IPS-18c (cell line): ENCODE results near the gene ZSCAN2.
"Not testable (repeated sequence)": the region's sequence is repeated elsewhere in the genome, so short reads cannot be mapped to it uniquely, and the experiment has no call there.

Experiments
- H3K4me3 ChIP-seq: 2 replicates; pipeline ENCODE4 v1.7.0; 2013; ENCODE audit warnings: low read depth, mild to moderate bottlenecking, low read length, moderate library complexity; ENCODE audit not compliant: insufficient read depth
- H3K9me3 ChIP-seq: one replicate; pipeline ENCODE4 v1.6.1; 2013; ENCODE audit warnings: mild to moderate bottlenecking, low read length, moderate library complexity; ENCODE audit not compliant: control insufficient read depth, insufficient read depth

Gene ZSCAN2

DNA sequence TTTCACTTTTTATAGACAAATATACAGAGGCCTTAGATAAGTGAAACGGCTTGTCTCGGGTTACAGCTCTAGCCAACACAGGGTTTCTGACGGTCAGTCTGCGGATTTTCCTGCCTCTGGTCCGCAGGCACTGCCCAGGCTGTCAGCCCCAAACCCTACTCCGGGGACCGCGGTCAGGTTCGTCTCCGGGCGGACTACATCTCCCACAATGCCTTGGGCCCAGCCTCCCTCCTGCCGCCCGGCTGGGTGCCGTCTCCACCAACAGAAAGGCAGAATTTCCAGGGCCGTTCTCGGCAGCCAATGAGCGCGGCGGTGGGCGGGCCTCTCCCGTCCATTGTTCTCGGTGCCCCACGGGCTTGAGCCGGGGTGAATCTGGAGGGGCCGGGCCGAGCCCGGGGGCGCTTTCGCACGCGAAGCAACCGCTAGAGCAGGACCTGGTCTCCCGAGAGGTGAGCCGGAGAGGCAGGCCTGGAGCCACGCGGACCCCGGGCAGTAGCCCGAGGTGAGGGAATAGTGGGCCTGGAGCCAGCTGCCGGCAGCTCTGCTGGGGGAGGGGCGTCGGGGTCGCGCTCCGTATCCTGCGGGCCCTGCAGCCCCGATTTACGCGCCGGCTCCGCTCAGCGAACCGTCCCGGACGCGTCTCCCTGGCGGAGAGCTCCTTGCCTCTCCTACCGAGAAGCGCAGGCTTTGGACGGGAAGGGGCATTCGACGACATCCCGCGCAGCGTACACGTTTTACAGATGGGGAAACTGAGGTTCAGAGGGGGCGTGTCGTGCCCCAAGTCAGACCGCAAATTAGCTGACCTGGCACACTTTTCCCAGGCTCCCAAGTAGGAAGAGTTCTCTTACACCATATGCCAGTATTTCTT is at the start of gene ZSCAN2:
TSS of gene ZSCAN2 (plus strand) at position 323 of the 868 bp plus-strand sequence. CDS start 2,919 bp downstream, outside the sequence.
- peak within 1 kb of the TSS; percentile 82 for H3K4me3 ChIP-seq
- H3K9me3 ChIP-seq, result peaks cover 2% of the 10 kb centered on the region

DNA sequence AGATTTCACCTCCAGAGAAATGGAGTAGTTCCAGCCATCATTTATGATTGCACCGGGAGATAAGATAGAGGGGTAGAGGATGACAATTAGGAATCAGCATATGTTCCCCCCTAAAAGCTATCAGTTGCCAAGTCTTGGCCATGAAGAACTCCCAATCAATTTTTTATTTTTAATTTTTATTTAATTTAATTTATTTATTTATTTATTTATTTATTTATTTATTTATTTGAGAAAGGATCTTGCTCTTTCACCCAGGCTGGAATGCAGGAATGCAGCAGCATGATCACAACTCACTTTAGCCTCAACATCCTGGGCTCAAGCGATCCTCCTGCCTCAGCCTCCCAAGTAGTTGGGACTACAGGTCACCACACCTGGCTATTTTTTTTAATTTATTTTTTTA is 49.2 kb upstream of the ZSCAN2 start:
- not testable (repeated sequence) for H3K9me3 ChIP-seq, H3K4me3 ChIP-seq

DNA sequence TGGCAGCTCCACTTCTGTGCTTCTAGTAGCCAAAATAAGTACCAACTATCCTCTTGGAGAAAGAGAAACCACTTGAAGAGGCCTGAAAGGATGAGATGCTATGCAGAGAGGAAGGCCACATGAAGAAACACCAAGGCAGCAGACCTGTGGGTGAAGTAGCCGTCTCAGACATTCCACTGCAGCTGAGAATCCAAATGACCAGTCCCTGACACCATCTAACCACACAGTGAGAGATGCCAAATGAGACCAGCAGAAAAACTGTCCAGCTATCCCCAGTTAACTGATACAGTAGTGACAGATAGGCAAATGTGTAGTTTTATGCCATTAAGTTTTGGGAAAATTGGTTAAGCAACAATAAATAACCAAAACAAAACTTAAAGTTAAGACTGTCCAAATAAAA is 47.9 kb upstream of the ZSCAN2 start:
- H3K9me3 ChIP-seq, result no peaks in the 10 kb centered on the region
- no peak overlapping the region for H3K4me3 ChIP-seq

- not testable (repeated sequence) for H3K4me3 ChIP-seq, H3K9me3 ChIP-seq
Observed at GRCh38 chr15:84556690-84557089, 44.1 kb upstream of the ZSCAN2 start.

DNA sequence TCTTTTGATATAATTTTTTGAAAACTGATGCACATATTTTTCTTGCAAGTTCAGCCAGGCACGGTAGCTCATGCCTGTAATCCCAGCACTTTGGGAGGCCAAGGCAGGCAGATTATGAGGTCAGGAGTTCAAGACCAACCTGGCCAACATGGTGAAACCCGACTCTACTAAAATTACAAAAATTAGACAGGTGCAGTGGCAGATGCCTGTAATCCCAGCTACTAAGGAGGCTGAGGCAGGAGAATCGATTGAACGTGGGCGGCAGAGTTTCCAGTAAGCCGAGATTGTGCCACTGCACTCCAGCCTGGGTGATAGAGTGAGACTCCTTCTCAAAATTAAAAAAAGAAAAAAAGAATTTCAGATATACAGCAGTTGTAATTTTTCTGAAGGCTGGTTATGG is 32.8 kb upstream of the ZSCAN2 start:
- not testable (repeated sequence) for H3K9me3 ChIP-seq, H3K4me3 ChIP-seq

DNA sequence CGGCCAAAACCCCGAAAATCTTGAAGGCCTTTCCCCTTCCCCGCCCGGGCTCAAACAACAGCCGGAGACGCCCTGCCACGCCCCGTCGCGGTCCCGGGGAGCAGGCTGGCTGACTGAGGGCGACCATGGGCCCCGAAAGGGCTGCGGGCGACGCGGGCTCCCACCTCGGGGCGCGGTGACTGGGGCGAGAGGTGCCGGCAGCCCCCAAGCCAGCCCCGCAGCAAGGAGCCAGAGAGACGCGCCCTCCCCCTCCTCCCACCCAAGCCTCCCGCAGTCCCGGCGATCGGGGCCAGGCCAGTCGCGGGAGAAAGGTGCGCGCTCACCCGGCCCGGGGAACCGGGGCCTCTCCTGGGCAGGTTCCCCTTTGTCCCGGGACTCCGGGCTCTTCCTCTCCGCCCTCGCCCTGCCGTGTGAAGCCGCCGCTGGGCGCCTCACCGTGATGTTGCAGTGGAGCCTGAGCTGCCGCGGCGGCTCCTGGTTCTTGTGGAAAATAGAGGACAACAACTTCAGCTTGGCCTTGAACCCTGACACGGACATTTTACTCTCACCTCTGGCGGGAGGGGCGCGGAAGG is 30.6 kb upstream of the ZSCAN2 start:
- H3K9me3 ChIP-seq, result peaks cover 2% of the 10 kb centered on the region
- H3K4me3 ChIP-seq, result peak overlapping the region; percentile 78

- Histone ChIP-seq H3K4me3 (no peak overlapping the region), H3K9me3 (peaks cover 2% of the 10 kb centered on the region)
Observed at GRCh38 chr15:84572231-84572630, 28.6 kb upstream of the ZSCAN2 start.

DNA sequence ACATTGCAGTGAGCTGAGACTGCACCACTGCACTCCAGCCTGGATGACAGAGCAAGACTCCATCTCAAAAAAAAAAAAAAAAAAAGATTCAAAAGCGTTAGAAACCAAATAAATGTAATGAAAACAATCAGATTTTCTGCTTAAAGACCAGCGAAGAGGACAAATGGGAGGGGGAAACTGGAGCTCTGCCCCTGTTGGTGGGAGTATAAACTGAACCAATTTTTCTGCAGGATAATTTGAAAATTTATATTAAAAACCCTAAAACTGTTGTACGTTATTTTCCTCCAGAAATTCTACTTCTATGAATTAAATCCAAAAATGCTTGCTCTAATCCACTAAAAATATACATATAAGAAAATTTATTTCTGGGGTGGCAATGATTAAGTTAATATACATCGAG is 25.3 kb upstream of the ZSCAN2 start:
- no peaks in the 10 kb centered on the region for H3K9me3 ChIP-seq

GRCh38 chr15:84577891-84578290 is 22.9 kb upstream of the ZSCAN2 start:
- not testable (repeated sequence) for H3K4me3 ChIP-seq, H3K9me3 ChIP-seq

More for the DNA sequence above, 25.3 kb upstream of the ZSCAN2 start:
- no peak overlapping the region for H3K4me3 ChIP-seq

- H3K4me3 ChIP-seq, H3K9me3 ChIP-seq: not testable (repeated sequence)
Observed at GRCh38 chr15:84579261-84579721, 21.5 kb upstream of the ZSCAN2 start.

DNA sequence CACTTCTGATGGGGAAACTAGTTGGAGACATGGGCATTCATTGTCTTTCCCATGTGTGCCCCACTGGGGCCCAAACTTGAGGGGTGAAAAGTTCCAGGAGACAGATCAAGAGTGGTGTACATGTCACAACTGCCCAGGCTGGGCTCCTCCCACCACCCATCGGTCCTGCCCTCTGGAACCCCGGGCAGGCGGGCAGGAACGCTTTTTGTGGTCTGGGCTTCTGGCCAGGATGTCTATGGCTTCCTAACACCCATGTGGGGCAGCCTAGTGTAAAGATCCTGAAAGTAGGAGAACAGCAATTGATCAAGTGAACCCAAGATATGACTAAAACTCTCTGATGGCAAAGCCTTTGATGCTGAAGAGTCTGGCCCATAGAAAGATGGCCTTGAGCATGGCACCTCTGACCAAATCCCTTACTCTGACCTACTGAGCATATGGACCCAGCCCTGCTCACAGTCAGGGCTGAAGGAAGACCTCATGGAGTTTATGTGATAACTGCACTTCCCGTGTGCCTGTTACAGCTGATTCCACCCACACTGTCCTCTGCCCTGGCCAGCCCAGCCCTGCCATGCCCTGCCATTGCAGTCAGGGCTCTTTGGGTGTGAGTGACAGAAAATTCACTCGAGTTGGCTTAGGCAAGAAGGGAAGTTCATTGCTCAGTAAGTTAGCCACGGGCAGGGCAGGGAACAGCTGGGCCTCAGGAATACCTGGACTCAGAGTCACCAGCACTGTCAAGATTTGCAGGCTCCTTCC is 19.0 kb upstream of the ZSCAN2 start:
- H3K4me3 ChIP-seq, H3K9me3 ChIP-seq: not testable (repeated sequence)

DNA sequence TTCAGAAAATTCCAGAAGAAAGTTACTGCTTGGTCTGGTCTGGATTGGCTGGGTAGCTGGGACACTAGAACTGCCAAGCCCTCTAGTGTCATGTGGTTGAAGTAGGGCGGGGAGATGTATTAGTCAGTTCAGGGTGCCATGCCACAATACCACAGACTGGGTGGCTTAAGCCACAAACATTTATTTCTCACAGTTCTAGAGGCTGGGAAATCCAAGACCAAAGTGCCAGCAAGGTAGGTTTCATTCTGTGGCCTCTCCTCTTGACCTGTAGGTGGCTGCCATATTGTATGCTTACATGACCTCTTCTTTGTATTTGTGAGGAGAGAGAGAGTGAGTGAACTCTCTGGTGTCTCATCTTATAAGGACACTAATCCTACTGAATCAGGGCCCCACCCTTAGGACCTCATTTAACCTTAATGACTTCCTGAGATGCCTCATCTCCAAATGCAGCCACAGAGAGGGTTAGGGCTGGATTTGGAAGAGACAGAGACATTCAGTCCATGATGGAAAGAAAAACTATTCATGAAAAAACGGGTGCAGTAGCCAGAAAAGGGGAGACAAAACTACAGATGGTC is 18.1 kb upstream of the ZSCAN2 start:
- no peak overlapping the region for H3K4me3 ChIP-seq
- no peaks in the 10 kb centered on the region for H3K9me3 ChIP-seq

DNA sequence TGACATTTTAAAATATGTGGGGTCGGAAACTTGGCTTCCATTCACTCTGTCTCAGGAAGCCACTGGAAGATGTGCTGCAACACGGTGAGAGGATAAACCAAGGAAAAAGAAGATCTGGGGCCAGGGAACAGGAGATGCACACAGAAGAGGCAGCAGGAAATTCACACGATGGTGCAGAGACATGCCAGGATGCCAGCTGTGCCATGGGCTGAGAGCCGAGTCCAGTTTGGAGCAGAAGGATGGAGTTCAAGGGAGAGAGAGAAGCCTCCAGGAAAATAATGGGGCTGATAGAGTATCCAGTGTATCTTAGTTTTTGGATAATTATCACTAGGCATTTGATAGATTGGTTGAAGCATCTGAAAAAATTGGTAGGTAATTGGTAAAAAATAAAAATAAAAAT is 16.9 kb upstream of the ZSCAN2 start:
- H3K9me3 ChIP-seq, H3K4me3 ChIP-seq: not testable (repeated sequence)

DNA sequence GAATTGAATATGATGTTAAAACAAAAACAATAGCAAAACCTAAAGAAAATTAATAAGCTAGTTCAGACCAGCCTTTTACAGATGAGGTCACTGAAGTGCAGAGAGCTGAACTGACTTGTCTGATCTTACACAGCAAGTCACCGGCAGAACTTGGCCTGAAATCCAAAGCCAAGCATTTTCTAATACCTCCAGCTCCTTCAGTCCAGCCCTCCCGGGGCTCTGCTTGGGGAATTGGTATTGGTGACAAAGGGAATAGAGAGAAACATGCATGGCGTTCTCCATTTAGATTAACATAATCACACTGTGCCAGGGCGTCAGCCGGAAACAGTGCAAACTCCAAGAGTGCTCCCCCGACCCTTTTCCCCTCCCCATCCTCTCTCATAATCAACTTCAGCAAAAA is 14.1 kb upstream of the ZSCAN2 start:
- Histone ChIP-seq H3K9me3 (no peaks in the 10 kb centered on the region), H3K4me3 (no peak overlapping the region)

- no peaks in the 10 kb centered on the region for H3K9me3 ChIP-seq
- H3K4me3 ChIP-seq, result no peak overlapping the region
Observed at GRCh38 chr15:84588053-84588874, 12.5 kb upstream of the ZSCAN2 start.

- H3K9me3 ChIP-seq, result no peaks in the 10 kb centered on the region
- H3K4me3 ChIP-seq, result no peak overlapping the region
Observed at GRCh38 chr15:84590406-84590805, 10.4 kb upstream of the ZSCAN2 start.

DNA sequence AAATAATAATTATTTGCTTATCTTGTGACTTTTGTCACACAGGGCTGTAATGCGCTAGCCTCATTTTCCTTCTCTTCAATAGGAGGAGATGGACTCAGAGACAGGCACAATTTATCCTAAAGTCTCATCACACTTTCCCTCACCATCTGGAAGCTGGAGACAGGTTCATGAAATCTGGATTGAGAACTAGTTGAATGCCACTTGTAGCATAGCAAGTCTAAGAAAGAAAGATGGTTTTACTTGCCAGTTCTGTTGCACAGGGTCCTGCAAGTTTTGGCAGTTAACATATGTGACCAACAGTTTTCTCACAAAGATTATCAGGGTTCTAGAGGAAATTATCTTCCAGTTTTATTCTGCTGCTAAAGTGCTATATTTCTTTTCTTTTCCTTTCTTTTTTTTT is 9.0 kb upstream of the ZSCAN2 start:
- Histone ChIP-seq H3K4me3 (no peak overlapping the region), H3K9me3 (no peaks in the 10 kb centered on the region)
